Measurements from ENCODE around the gene UBL4A.

The UBL4A gene

GRCh38 chrX:154460326-154460725, 26.1 kb downstream of the UBL4A start:
- DNase-seq: no peak

GRCh38 chrX:154459832-154460231, 26.6 kb downstream of the UBL4A start:
- DNase-seq: no peak

DNA sequence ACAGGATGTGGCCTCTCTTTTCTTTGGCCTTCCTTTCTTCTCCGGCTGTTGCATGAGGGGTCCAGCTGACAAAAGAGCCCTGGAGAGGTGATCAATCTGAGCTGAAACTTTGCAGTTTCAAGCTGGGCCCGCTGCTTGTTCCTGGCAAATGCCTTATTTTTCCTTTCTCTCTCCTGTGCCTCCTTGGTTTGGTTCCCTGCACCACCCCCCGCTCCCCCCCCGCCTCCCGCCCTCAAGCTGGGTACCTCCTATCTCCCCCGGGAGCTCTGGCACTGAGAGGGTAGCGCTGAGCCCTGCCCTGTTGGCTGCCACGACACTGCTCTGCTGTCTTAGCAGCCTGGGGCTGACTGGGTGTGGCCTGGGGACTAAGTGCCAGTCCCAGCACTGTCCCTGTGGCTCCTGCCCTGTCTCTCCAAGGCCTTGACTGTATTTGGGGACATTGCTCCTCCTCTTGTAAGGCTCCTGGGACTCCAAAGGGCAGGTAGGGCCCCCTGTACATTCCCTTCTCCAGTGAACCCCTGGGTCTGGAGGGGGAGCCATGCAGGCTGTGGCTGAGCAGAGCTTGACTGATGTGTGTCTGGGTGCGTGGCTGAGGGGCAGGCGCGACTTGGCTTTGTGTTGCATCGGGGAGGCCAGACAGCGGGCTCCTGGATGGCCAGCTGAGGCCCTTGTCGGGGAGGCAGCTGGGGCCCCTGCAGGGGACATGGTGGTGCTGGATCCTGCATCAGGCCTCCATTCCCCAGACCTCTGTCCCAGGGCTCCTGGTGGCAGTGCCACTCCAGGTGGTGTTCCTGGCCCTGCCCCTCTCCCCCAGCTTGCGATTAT, 27.2 kb downstream of the UBL4A start:
- no peak for DNase-seq

- peak; percentile 58 for DNase-seq
Measured at GRCh38 chrX:154458116-154458953, 28.1 kb downstream of the UBL4A start, which contains the start of gene PLXNA3. Gene PLXNA3 (plus strand): TSS chrX:154458281. CDS start chrX:154460184, 1,903 bp downstream.

DNA sequence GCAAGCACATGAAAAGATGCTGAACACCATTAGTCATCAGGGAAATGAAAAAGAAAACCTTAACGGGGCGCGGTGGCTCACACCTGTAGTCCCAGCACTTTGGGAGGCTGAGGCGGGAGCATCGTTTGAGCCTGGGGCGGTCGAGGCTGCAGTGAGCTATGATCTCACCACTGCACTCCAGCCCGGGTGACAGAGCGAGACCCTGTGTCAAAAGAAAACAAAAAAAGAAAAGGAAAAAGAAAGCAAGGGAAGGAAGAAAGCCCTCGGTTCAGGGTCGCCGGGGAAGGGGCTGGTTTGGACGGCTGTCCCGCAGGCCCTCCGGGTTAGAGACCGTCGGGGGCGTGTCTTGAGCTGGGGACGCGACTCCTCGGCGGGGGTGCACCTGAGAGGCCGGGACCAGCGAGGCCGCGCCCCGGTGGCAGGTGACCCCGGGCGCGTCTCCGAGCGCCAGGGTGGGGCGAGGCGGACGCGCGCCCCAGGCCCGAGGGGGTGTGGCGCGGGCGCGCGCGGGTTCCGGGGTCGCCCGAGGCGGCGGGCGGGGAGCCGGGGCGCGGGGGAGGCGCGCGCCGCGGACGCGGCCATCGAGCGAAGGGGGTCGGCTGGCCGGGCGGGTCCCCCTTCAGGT, 28.8 kb downstream of the UBL4A start:
- DNase-seq: peak; percentile 72

DNA sequence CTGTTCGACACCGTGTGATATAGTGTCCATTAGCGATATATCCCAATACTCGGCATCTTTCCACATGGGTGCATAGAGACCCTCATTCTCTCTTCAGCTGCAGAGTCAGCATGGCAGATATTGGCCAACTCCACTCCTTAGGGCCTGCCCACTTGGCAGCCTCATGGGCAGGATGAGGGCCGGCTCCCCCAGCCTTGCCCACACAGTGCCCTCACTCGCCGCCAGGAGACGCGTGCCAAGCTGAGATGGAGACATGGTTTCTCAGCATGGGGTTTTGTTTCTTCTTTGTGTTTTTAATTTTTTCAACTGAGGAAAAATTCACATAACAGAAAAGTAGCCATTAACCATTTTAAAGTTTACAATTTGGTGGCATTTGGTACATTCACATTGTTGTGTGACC, 33.6 kb downstream of the UBL4A start:
- DNase-seq: no peak

DNA sequence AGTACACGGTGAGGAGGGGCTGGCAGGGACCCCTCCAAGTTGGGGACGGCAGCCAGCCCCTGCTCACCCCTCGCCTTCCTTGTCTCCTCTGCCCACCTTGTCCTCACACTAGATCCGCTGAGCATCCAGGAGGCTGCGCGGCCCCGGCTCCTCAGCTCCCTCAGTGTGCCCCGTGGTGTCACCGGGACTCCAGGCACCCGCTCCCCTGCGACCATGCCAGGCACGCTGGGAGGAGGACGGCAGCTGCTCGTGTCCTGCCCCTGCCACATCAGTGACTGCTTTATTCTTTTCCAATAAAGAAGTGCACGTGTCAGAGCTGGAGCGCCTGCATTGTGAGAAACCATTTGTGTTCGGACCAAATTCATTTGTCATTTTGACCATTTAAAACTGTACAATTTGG, 36.1 kb downstream of the UBL4A start:
- DNase-seq: no peak

DNA sequence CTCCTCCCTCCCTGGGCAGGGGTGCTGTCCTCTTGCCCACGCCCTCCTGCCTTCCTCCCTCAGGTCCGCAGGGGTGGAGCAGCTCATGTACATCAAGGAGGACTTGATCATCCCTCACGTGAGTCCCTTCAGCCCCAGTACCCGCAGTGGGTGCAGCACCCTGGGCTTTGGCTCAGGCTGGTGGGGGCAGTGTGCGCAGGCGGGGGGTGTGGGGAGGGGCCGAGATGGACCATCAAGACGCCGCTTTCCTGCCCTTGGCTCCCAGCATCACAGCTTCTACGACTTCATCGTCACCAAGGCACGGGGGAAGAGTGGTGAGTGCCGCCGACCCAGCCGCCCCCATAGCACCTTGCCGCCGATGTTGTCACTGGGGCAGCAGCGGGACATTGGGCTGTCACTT, 36.8 kb downstream of the UBL4A start:
- no peak for DNase-seq

GRCh38 chrX:154448484-154448883, 37.9 kb downstream of the UBL4A start:
- DNase-seq: no peak

- no peak for DNase-seq
Measured at GRCh38 chrX:154446430-154446829, 40.0 kb downstream of the UBL4A start.

DNA sequence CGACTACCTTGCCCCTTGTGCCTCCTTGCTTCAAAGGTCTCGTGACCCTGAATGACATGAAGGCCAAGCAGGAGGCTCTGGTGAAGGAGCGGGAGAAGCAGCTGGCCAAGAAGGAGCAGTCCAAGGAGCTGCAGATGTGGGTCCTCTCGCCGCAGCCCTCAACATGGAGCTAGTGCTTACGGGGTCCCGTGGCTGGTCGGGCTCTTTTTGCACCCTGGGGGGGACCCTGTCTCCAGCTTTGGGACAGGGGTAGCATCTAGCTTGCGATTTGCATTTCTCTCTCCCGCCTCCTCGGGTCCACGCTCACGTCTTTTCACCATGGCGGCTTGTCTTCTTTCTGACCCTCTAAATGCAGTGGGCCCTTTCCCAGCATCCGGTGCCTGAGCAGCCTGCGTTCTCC, 40.6 kb downstream of the UBL4A start:
- DNase-seq: no peak

- no peak for DNase-seq
Measured at GRCh38 chrX:154444755-154445246, 41.6 kb downstream of the UBL4A start.

DNA sequence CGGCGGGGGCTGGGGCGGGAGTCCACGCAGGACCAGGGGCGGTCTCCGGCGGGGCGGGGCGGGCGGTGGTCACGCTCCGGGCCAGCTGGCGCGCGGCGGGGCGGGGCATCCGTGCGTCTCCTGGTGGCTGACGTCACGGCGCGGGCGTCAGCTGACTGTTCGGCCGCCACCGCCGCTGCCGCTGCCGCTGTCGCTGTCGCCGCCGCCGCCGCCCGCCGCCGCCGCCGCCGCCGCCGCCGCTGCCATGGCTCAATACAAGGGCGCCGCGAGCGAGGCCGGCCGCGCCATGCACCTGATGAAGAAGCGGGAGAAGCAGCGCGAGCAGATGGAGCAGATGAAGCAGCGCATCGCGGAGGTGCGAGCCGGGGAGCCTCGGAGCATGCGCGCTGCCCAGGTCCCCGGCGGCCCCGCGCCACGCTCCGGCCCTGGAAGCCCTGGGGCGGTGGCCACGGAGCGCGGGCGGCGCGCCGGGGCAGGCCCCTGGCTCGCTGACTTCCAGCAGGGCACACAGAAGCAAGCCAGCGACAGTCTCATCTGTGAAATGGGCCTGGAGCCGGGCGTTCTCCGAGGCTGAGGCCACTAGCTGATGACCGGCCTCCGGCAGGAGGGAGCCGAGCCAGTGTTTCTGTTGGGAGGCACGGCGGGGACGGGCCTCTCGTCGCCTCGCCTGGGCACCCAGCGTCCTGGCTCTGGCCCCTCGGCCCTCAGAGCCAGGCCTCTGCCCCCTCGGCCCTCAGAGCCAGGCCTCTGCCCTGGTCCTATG, 42.2 kb downstream of the UBL4A start, which contains the start of gene FAM50A:
Gene FAM50A (plus strand): TSS at position 150 of the 763 bp plus-strand sequence. CDS start 95 bp downstream, at position 245.
- DNase-seq: peak; percentile 76

DNA sequence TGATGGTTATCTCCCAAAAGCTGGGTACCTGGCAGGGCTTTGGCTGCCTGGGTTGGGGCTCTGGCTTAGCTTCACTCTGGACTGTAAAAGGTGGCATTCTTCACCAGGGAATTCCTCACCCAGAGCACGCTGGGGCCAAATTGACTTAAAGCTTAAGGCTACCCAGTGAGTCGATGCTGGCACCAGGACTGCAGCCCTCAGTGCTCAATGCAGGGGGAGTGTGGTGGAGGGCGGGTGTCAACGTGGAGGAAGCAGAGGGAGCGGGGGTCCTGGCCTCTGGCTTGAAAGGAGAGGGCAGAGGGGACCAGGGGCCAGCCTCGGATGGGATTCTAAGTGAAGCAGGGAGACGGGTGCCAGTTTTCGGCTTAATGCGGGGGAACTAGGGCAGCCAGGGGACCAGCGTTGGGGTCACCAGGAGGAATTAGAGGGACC, 42.9 kb downstream of the UBL4A start:
- DNase-seq: no peak

GRCh38 chrX:154441984-154442707, 44.3 kb downstream of the UBL4A start:
- no peak for DNase-seq

GRCh38 chrX:154441564-154441963, 44.9 kb downstream of the UBL4A start:
- DNase-seq: no peak

DNA sequence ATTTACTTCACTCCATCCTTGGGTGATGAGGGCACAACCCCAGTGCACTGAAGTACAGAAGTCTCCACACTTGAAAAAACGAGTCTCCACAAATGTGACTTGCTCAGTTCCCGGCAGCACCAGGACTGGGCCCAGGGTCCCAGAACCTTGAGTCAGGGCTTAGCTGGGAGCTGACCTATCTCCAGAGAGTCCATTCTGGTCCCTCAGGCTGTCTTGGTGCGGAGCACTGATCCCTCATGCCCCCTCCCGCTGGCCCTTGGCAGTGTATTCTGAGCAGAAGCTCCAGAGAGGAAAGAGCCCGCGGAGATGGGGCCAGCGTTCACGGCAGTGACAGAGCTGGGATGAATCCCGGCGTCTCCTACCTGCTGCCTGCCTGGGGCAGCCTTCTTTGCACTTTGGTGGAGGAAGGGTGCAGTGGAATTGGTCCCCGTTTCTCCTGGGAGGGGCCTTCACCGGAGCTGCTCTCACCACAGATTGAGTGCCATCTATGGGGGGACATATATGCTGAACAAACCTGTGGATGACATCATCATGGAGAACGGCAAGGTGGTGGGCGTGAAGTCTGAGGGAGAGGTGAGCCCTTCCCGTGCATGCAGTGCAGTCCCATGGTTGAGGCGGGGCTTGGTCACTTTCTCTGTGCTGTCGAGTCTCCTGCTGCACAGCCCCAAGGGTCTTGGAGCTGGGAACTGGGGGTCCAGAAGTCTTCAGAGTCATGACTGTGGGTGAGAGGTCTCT, 45.6 kb downstream of the UBL4A start:
- no peak for DNase-seq

GRCh38 chrX:154439841-154440240, 46.6 kb downstream of the UBL4A start:
- DNase-seq: no peak

GRCh38 chrX:154437971-154438893, 48.2 kb downstream of the UBL4A start:
- no peak for DNase-seq

Data from CD4-positive, alpha-beta T cell treated with Interferon gamma for 1 hour (primary cell).